ENCODE data around the gene FARS2. TPM values are rescaled to one million over a fixed set of nuclear protein-coding genes. Genes with fewer than 3 reads are reported as not detected.

The FARS2 gene
- total RNA-seq, result 10 to 100 TPM; 16.7 to 20.2 TPM

DNA sequence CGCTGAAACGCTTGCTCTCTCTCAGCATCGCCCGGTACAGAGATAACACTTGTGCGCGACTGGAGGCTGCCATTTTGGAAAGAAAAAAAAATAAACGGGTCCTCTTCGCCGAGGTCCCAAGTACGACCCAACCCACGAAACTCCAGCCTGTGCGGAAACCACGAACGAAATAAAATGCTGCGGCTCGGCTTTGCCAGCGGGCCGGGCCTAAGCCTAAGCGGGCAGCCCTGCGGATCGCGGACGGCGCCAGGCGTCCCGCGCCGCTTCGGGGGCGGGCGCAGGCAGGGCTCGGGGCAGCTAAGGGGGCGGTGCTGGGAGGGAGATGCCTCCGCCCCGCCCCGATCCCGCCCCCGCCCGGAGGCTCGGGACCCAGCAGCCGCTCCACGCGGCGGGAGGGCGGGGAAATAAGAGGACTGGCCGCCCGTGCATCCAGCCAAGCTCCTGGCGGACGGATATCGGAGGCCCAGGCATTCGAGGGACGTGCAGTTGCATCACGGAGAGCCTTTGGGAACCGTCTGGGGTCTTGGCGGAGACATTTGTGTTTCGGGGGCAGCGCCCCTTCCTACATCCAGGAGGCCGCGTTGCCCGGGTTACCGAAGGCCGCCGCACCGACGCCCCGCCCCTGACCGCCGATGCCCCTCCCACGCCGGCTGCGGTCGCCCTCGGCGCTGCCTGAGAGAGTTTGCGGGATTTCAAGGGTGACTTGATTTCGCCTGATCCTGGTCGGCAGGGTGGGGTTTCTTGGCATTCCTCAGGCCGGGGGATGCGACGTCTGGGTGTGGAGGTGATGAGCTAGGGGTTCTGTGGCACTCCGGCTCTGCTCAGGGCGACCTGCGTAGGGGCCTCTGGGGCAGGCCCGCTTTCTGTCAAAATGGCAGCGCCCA lies at the start of gene FARS2, which contains the start of gene LYRM4:
TSS of gene FARS2 (plus strand) at position 853 of the 884 bp plus-strand sequence.
TSS of gene LYRM4 (minus strand) at position 290 of the 884 bp plus-strand sequence. CDS start at position 73, 217 bp downstream.
- H3K4me1 Mint-ChIP-seq (ENCODE audit: low read depth), result peaks cover 40% of the 10 kb centered on the region
- CTCF ChIA-PET, result interaction anchor here (1.0 to 4.5 kb wide), 4 partner anchors 42 to 142 kb away, joined by 3 to 22 read pairs (median 9); no protein-coding TSS in a partner anchor
- DNase-seq (peak; percentile 90), ATAC-seq (peak; percentile 88)
- peak within 1 kb of the TSS; percentile 100 for H3K27ac Mint-ChIP-seq
- peaks cover 17% of the 10 kb centered on the region for H3K36me3 Mint-ChIP-seq (ENCODE audit: low read depth)
- POLR2A ChIA-PET, result interaction anchor here (0.6 to 1.9 kb wide), 8 partner anchors 8 to 1184 kb away, joined by 3 to 8 read pairs (median 4); no protein-coding TSS in a partner anchor
- no peaks in the 10 kb centered on the region for H3K27me3 Mint-ChIP-seq (ENCODE audit: low read depth)
- no peaks in the 10 kb centered on the region for H3K9me3 Mint-ChIP-seq (ENCODE audit: insufficient read depth)
- H3K4me3 Mint-ChIP-seq, result peak within 1 kb of the TSS; percentile 99

DNA sequence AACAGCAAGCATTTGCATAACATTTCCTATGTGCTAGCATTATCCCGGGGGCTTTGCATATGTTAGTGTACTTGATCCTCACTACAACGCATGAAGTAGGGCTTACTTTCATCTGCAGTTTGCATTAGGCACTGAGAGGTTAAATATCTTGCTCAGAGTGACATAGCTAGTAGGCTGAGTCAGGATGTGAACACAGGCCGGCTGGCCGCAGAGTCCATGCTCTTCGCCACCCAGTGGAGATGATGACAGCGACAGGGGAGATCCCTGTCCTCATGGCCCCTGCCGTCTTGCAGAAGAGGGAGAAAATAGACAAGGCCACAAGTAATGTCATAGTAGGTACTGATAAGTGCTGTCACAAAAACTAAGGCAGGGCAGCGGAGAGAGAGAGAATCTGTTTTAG lies 47.5 kb upstream of the FARS2 start:
- H3K36me3 Mint-ChIP-seq (ENCODE audit: low read depth), result peaks cover 2% of the 10 kb centered on the region
- ChIA-PET POLR2A (no interaction called here), CTCF (interaction anchor here (2.9 to 3.0 kb wide), 2 partner anchors 70 kb away, joined by 18 read pairs; no protein-coding TSS in a partner anchor)
- DNase-seq (no peak), ATAC-seq (no peak)
- H3K9me3 Mint-ChIP-seq (ENCODE audit: insufficient read depth), result no peaks in the 10 kb centered on the region
- no peak overlapping the region for H3K27ac Mint-ChIP-seq
- no peak overlapping the region for H3K4me3 Mint-ChIP-seq
- H3K4me1 Mint-ChIP-seq (ENCODE audit: low read depth), result peaks cover 7% of the 10 kb centered on the region
- no peaks in the 10 kb centered on the region for H3K27me3 Mint-ChIP-seq (ENCODE audit: low read depth)

DNA sequence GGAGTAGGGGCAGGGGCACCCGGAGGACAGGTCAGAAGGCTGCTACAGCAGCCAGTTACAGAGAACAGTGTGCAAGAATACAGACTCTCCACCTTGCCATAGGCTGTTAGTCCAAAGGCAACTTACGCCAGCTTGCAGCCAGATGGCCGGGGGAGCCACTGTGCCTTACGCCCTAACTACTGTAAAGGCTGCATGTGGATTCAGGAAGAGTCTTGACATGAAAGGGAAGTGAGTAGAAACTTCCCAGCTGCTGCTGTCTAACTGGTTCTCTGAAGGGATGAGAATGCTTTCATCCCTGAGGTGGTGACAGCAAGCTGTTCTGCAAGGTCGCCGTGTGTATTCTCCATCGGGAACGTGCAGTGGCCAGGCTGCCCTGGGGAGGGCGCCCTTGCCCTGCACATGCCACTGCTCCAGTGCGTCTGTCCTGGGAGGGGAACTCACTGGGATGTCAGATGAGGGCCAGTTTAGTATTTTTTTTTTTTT lies 46.7 kb upstream of the FARS2 start:
- H3K27ac Mint-ChIP-seq, result no peak overlapping the region
- peaks cover 2% of the 10 kb centered on the region for H3K36me3 Mint-ChIP-seq (ENCODE audit: low read depth)
- H3K4me1 Mint-ChIP-seq (ENCODE audit: low read depth), result peaks cover 7% of the 10 kb centered on the region
- ATAC-seq, result no peak
- POLR2A ChIA-PET, result no interaction called here
- no peaks in the 10 kb centered on the region for H3K9me3 Mint-ChIP-seq (ENCODE audit: insufficient read depth)
- CTCF ChIA-PET, result interaction anchor here (2.0 to 2.9 kb wide), 3 partner anchors 40 to 86 kb away, joined by 6 to 18 read pairs (median 6); no protein-coding TSS in a partner anchor
- no peak overlapping the region for H3K4me3 Mint-ChIP-seq
- no peaks in the 10 kb centered on the region for H3K27me3 Mint-ChIP-seq (ENCODE audit: low read depth)
- DNase-seq, result no peak

DNA sequence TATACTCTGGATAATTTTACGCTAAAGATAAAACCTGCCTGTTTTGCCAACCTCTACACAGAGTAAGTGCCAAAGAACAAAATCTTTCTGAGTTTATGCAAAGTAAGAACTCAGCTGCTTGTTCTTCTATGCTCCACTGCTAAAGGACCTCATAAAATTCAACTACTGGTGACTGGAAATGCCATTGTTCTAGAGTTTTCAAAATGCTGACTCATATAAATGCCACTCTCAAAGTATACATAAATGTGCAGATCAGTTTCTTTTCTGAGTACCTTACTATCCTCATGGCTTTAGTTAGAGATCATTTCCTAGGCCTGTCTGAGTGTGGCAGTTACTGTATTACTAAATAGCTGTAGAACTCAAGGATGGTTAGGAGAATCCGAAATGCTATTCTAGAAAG lies 46.2 kb upstream of the FARS2 start:
- no peak overlapping the region for H3K4me3 Mint-ChIP-seq
- H3K27me3 Mint-ChIP-seq (ENCODE audit: low read depth), result no peaks in the 10 kb centered on the region
- no peak for DNase-seq
- no peaks in the 10 kb centered on the region for H3K9me3 Mint-ChIP-seq (ENCODE audit: insufficient read depth)
- ChIA-PET POLR2A (no interaction called here), CTCF (interaction anchor here (0.8 to 2.9 kb wide), 10 partner anchors 9 to 85 kb away, joined by 3 to 18 read pairs (median 4); no protein-coding TSS in a partner anchor)
- no peak overlapping the region for H3K27ac Mint-ChIP-seq
- H3K36me3 Mint-ChIP-seq (ENCODE audit: low read depth), result peaks cover 2% of the 10 kb centered on the region
- peaks cover 7% of the 10 kb centered on the region for H3K4me1 Mint-ChIP-seq (ENCODE audit: low read depth)
- ATAC-seq, result no peak

DNA sequence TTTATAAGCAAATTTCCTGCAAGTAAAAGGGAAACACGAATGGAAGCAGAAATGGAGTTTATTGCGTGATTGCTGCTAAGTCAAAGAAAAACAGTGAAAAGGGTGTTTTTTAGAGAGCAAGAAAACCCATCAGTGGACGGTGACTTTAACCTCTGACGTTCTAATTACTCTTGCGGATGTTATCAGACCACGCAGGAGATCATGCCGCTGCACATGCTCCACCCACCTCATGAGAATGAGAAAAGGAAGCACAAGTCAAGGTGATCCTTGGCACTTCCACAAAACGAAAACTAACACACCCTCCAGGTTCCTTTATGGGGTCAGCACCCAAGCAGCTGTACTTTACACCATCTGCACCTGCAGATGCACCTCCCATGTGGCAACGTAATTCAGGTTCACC lies 45.5 kb upstream of the FARS2 start:
- DNase-seq, result no peak
- Mint-ChIP-seq H3K4me1 (ENCODE audit: low read depth) (peaks cover 7% of the 10 kb centered on the region), H3K36me3 (ENCODE audit: low read depth) (peaks cover 2% of the 10 kb centered on the region), H3K9me3 (ENCODE audit: insufficient read depth) (no peaks in the 10 kb centered on the region), H3K27me3 (ENCODE audit: low read depth) (no peaks in the 10 kb centered on the region), H3K27ac (no peak overlapping the region), H3K4me3 (no peak overlapping the region)
- ATAC-seq, result no peak
- CTCF ChIA-PET, result interaction anchor here (0.8 to 2.9 kb wide), 10 partner anchors 9 to 84 kb away, joined by 3 to 18 read pairs (median 4); no protein-coding TSS in a partner anchor
- POLR2A ChIA-PET, result no interaction called here

DNA sequence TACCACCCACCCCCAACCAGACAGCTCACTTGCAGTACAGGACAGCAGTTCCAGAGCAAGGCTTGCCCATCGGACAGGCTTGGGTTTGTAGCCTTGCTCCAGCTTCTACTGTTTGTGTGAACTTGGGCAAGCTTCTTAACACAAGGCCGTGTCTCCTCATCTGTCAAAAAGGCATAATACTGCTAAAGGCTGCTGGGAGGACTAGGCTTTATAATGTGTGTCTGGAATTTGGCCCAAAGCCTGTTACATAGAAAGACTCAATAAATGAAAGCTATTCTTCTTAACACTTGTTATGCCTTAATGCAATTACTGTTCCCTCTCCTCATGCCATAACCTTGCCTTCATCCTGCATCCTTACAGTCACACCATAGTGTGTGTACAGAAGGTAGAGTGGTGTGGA lies 44.0 kb upstream of the FARS2 start:
- Mint-ChIP-seq H3K27ac (no peak overlapping the region), H3K4me1 (ENCODE audit: low read depth) (peaks cover under 1% of the 10 kb centered on the region), H3K27me3 (ENCODE audit: low read depth) (no peaks in the 10 kb centered on the region), H3K36me3 (ENCODE audit: low read depth) (peaks cover 2% of the 10 kb centered on the region), H3K9me3 (ENCODE audit: insufficient read depth) (no peaks in the 10 kb centered on the region), H3K4me3 (no peak overlapping the region)
- DNase-seq, result no peak
- ATAC-seq, result no peak
- CTCF ChIA-PET, result interaction anchor here (1.0 to 1.4 kb wide), 4 partner anchors 9 to 74 kb away, joined by 3 to 7 read pairs (median 4); no protein-coding TSS in a partner anchor
- POLR2A ChIA-PET, result no interaction called here

DNA sequence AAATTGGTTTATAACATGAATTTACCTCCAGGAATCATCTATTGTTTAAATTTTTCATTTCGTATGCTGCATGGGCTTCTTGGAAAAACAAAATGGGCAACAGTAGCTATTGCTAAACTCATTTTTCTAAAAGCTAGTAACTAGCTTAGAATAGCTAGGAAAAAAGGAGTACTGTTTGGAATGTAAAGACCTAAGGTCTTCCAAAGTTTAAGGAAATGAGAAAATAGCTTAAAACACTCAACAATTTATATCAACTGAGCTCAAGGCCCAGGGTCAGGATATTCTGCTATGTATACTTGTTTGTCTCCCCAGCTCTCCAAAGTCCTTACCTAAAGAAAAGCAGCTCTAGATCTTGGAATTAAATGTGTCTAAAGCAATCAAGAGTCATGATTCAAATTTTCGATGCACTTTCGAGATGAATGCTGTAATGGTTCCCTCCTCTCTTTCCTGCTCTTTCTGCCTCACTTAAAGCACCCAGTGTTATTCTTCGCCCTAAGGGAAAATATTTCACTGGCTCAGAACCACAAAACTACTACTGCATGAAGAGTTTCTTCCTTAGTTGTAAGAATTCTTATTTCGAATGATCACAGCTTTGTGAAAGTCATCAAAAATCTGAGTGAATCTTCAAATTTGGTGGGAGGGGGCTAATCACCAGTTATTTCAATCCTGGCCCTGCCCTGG lies 42.2 kb upstream of the FARS2 start:
- ChIA-PET POLR2A (no interaction called here), CTCF (interaction anchor here (0.6 to 1.8 kb wide), 4 partner anchors 84 to 214 kb away, joined by 3 to 4 read pairs (median 4); no protein-coding TSS in a partner anchor)
- ATAC-seq (no peak), DNase-seq (no peak)
- Mint-ChIP-seq H3K27me3 (ENCODE audit: low read depth) (no peaks in the 10 kb centered on the region), H3K27ac (no peak overlapping the region), H3K36me3 (ENCODE audit: low read depth) (peaks cover 4% of the 10 kb centered on the region), H3K4me1 (ENCODE audit: low read depth) (no peaks in the 10 kb centered on the region), H3K9me3 (ENCODE audit: insufficient read depth) (no peaks in the 10 kb centered on the region), H3K4me3 (no peak overlapping the region)

DNA sequence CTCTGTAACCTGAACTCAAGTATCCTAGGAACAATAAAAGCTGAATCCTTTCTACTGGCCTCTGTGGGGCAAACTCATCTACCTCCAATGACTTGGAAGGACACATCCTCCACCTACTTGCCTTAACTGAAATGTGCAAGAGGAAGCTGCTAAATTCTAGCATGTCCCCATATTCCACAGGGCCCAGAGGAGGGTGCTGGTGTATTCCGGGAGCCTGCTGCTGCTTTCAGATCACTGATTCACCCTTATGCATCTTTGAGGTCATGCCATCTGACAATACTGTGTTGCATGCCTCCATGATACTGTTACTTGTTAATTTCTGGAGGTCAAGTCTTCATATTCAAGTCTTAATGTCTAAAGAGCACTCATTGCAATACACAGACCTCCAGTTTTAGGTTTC lies 40.9 kb upstream of the FARS2 start:
- Mint-ChIP-seq H3K4me3 (no peak overlapping the region), H3K9me3 (ENCODE audit: insufficient read depth) (no peaks in the 10 kb centered on the region), H3K27me3 (ENCODE audit: low read depth) (no peaks in the 10 kb centered on the region), H3K4me1 (ENCODE audit: low read depth) (no peaks in the 10 kb centered on the region), H3K36me3 (ENCODE audit: low read depth) (peaks cover 2% of the 10 kb centered on the region), H3K27ac (no peak overlapping the region)
- ATAC-seq (no peak), DNase-seq (no peak)
- ChIA-PET CTCF (interaction anchor here (1.2 to 2.1 kb wide), 3 partner anchors 9 to 178 kb away, joined by 3 to 9 read pairs (median 4); no protein-coding TSS in a partner anchor), POLR2A (no interaction called here)

DNA sequence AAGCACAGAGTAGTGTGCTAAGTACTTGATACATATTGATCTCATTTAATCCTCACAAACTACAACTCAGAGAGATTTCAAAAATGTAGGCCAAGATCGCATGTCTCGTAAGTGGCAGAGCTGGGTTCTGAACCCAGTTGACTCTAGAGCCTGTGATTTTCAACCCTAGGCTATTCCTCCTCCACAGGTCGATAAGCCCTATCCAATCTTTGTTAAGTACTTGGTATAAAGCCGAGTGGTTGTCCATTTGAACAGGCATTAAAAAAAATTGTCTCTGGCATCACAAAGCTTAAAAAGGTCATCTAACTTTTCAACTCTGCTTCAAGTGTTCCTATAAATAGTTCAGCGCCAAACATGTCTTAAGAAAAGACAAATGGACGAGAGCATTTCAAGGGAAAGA lies 38.0 kb upstream of the FARS2 start:
- CTCF ChIA-PET, result interaction anchor here (1.0 kb wide), 1 partner anchor 80 kb away, joined by 4 read pairs; no protein-coding TSS in a partner anchor
- POLR2A ChIA-PET, result no interaction called here
- H3K4me3 Mint-ChIP-seq, result no peak overlapping the region
- no peaks in the 10 kb centered on the region for H3K9me3 Mint-ChIP-seq (ENCODE audit: insufficient read depth)
- DNase-seq, result no peak
- no peak for ATAC-seq
- peaks cover 2% of the 10 kb centered on the region for H3K36me3 Mint-ChIP-seq (ENCODE audit: low read depth)
- no peaks in the 10 kb centered on the region for H3K4me1 Mint-ChIP-seq (ENCODE audit: low read depth)
- H3K27ac Mint-ChIP-seq, result no peak overlapping the region
- no peaks in the 10 kb centered on the region for H3K27me3 Mint-ChIP-seq (ENCODE audit: low read depth)

DNA sequence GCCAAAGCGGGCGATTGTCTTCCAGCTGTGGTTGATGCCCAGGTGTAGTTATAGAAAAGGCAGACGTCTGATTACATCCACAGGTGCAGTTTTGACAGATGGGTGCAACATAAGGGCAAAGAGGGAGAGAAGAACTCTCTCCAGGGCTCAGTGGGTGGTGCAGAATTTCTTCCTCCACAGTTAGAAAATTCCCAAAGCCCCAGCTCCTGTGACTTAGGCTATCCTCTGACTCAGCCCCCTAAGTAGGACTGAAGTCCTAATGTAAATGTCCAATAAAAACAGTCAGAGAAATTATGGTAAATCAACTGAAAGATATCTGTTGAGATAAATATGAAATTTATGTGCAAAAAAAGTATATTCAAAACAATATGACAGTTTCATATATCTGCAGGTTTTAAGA lies 32.0 kb upstream of the FARS2 start:
- no peaks in the 10 kb centered on the region for H3K27me3 Mint-ChIP-seq (ENCODE audit: low read depth)
- ATAC-seq (no peak), DNase-seq (no peak)
- H3K36me3 Mint-ChIP-seq (ENCODE audit: low read depth), result no peaks in the 10 kb centered on the region
- CTCF ChIA-PET, result interaction anchor here (1.0 to 2.2 kb wide), 4 partner anchors 11 to 86 kb away, joined by 3 to 11 read pairs (median 3); no protein-coding TSS in a partner anchor
- H3K27ac Mint-ChIP-seq, result no peak overlapping the region
- no peaks in the 10 kb centered on the region for H3K9me3 Mint-ChIP-seq (ENCODE audit: insufficient read depth)
- POLR2A ChIA-PET, result no interaction called here
- no peak overlapping the region for H3K4me3 Mint-ChIP-seq
- H3K4me1 Mint-ChIP-seq (ENCODE audit: low read depth), result peaks cover 2% of the 10 kb centered on the region

DNA sequence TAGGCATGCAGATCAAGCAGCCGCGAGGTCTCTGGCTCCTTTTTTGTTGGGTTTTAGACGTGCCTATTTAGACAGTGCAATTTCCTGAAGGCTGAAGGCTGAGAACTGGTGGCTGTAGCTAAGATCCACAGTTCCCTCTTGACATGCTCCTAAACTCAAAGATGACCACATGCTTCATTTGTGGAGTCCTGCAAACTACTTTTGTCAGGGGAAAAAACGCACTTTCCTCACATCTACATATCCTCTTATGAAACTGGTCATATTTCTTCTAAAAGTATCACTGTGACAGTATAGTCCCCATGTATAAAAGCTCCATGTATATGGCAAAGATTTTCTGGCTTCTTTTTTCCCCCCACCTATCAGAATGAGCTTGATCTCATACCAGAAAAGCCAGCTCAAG lies 31.2 kb upstream of the FARS2 start:
- Mint-ChIP-seq H3K4me1 (ENCODE audit: low read depth) (peaks cover 2% of the 10 kb centered on the region), H3K27ac (no peak overlapping the region), H3K27me3 (ENCODE audit: low read depth) (no peaks in the 10 kb centered on the region), H3K4me3 (no peak overlapping the region), H3K36me3 (ENCODE audit: low read depth) (no peaks in the 10 kb centered on the region), H3K9me3 (ENCODE audit: insufficient read depth) (no peaks in the 10 kb centered on the region)
- CTCF ChIA-PET, result interaction anchor here (1.0 to 2.2 kb wide), 6 partner anchors 11 to 86 kb away, joined by 3 to 11 read pairs (median 3); no protein-coding TSS in a partner anchor
- no peak for ATAC-seq
- DNase-seq, result no peak
- POLR2A ChIA-PET, result no interaction called here
